A549 (cell line): ENCODE results near the gene ALDH1L1. TPM values are rescaled to one million over a fixed set of nuclear protein-coding genes. Genes with fewer than 3 reads are reported as not detected.

Experiments
- ATAC-seq, 2 experiments: fragments of 200-7000 bp in 1 of 2; fragments of >200 bp in 1 of 2; cut with Nextera tagmentation in 1 of 2; cut with Tn5 transposase in 1 of 2; 3 replicates each; pipeline versions ENCODE4 v1.8.0 to v1.9.1; 2018 to 2020; ENCODE audit warnings: mild to moderate bottlenecking in 1 of 2, moderate library complexity in 1 of 2
- CTCF ChIA-PET: fragments of 300-600 bp; sonication (Branson Sonifier 250); formaldehyde crosslinking; extraction: SDS; loops from one replicate; lab custom pipeline; 2021; ENCODE audit warnings: antibody characterized with exemption, inconsistent platforms; lab: Yijun Ruan, JAX
- POLR2A ChIA-PET: fragments of 350-600 bp; formaldehyde crosslinking; extraction: SDS; loops from one replicate; lab custom pipeline; 2021; ENCODE audit warnings: antibody characterized with exemption, inconsistent platforms; lab: Yijun Ruan, JAX
- DNase-seq, 2 experiments: peaks; one replicate each; pipeline versions ENCODE4 v3.0.0 to v3.0.0-alpha.2; 2011 to 2016; ENCODE audit warnings: low read depth in 1 of 2, low spot score in 1 of 2
- FAIRE-seq: peaks from 2 replicates; lab custom pipeline; 2011; peaks lifted over from hg19 to GRCh38; lab: Jason Lieb, UNC
- H3K27ac ChIP-seq, 2 experiments: fragments of >200 bp; sonication (Bioruptor Twin); formaldehyde crosslinking; 3 replicates each; pipeline ENCODE4 v1.5.1; 2016 to 2017
- H3K4me1 ChIP-seq: fragments of >200 bp; sonication (Bioruptor Twin); formaldehyde crosslinking; 3 replicates; pipeline ENCODE4 v1.6.1; 2016
- H3K4me2 ChIP-seq: fragments of >200 bp; sonication (Bioruptor Twin); formaldehyde crosslinking; 3 replicates; pipeline ENCODE4 v1.6.1; 2016
- H3K4me3 ChIP-seq: fragments of >200 bp; sonication (Bioruptor Twin); formaldehyde crosslinking; 3 replicates; pipeline ENCODE4 v1.5.1; 2016
- H3K9me3 ChIP-seq: fragments of >200 bp; sonication (Bioruptor Twin); formaldehyde crosslinking; 3 replicates; pipeline ENCODE4 v1.6.1; 2016
- BCL3 ChIP-seq: fragments of >200 bp; sonication (Bioruptor Twin); formaldehyde crosslinking; IDR thresholded peaks from 3 replicates; pipeline ENCODE4 v1.6.1; 2016
- CBX2 ChIP-seq: fragments of 200-600 bp; sonication (generic); IDR thresholded peaks from 2 replicates; pipeline ENCODE4 v1.6.1; 2016; ENCODE audit warnings: low read depth, mild to moderate bottlenecking, borderline replicate concordance
- CBX8 ChIP-seq: fragments of 200-600 bp; sonication (generic); IDR thresholded peaks from 2 replicates; pipeline ENCODE4 v1.6.1; 2016
- EHF ChIP-seq: fragments of 250-450 bp; sonication (Bioruptor Pico); IDR thresholded peaks from 2 replicates; pipeline ENCODE4 v1.5.0; 2020; ENCODE audit warnings: mild to moderate bottlenecking
- EP300 ChIP-seq, 2 experiments: fragments of >200 bp; sonication (Bioruptor Twin); formaldehyde crosslinking; IDR thresholded peaks; 2 replicates in 1 of 2; 3 replicates in 1 of 2; pipeline ENCODE4 v1.6.1; 2016 to 2017
- FOSB ChIP-seq: fragments of 250-450 bp; sonication (Bioruptor Pico); IDR thresholded peaks from 2 replicates; pipeline ENCODE4 v1.5.0; 2020; ENCODE audit warnings: mild to moderate bottlenecking, moderate library complexity
- HOXA7 ChIP-seq: fragments of 250-450 bp; sonication (Bioruptor Pico); IDR thresholded peaks from 2 replicates; pipeline ENCODE4 v1.5.0; 2020; ENCODE audit warnings: mild to moderate bottlenecking, moderate library complexity
- HOXB5 ChIP-seq: fragments of 250-450 bp; sonication (Bioruptor Pico); IDR thresholded peaks from 2 replicates; pipeline ENCODE4 v1.5.0; 2020; ENCODE audit warnings: mild to moderate bottlenecking, moderate library complexity
- KDM5A ChIP-seq: fragments of 200-600 bp; sonication (generic); IDR thresholded peaks from 2 replicates; pipeline ENCODE4 v1.6.1; 2016; ENCODE audit warnings: antibody characterized with exemption, mild to moderate bottlenecking
- MYC ChIP-seq: IDR thresholded peaks from 2 replicates; pipeline ENCODE4 v1.6.1; 2012; ENCODE audit warnings: mild to moderate bottlenecking, inconsistent platforms, low read length, improper control_type of control experiment, borderline replicate concordance
- NPAS2 ChIP-seq: fragments of 250-450 bp; sonication (Bioruptor Pico); IDR thresholded peaks from 2 replicates; pipeline ENCODE4 v1.8.0; 2022; ENCODE audit warnings: mild to moderate bottlenecking, moderate library complexity, borderline replicate concordance
- PBX3 ChIP-seq: IDR thresholded peaks from 2 replicates; pipeline ENCODE4 v1.6.1; 2012
- RARB ChIP-seq: fragments of 250-450 bp; sonication (Bioruptor Pico); IDR thresholded peaks from 2 replicates; pipeline ENCODE4 v1.8.0; 2021; ENCODE audit warnings: mild to moderate bottlenecking, moderate library complexity
- RFX5 ChIP-seq: fragments of 450-650 bp; IDR thresholded peaks from 2 replicates; pipeline ENCODE4 v1.7.1; 2014; ENCODE audit warnings: antibody characterized with exemption, mild to moderate bottlenecking, moderate library complexity
- SREBF2 ChIP-seq: fragments of 450-650 bp; IDR thresholded peaks from 2 replicates; pipeline ENCODE4 v1.6.1; 2014; ENCODE audit warnings: mild to moderate bottlenecking, moderate library complexity
- USF2 ChIP-seq: fragments of 450-650 bp; IDR thresholded peaks from 2 replicates; pipeline ENCODE4 v1.6.1; 2014; ENCODE audit warnings: antibody characterized with exemption
- ZC3H11A ChIP-seq: fragments of 450-650 bp; IDR thresholded peaks from 2 replicates; pipeline ENCODE4 v1.6.1; 2014; ENCODE audit warnings: antibody characterized with exemption, mild to moderate bottlenecking
- ZFP36 ChIP-seq: fragments of 450-650 bp; IDR thresholded peaks from 2 replicates; pipeline ENCODE4 v1.6.1; 2014; ENCODE audit warnings: borderline replicate concordance; ENCODE audit not compliant: partially characterized antibody
- ZNF302 ChIP-seq: fragments of 250-450 bp; sonication (Bioruptor Pico); IDR thresholded peaks from 2 replicates; pipeline ENCODE4 v1.9.0; 2021; ENCODE audit warnings: inconsistent platforms, mild to moderate bottlenecking, moderate library complexity
- ZSCAN20 ChIP-seq: fragments of 250-450 bp; sonication (Bioruptor Pico); IDR thresholded peaks from 2 replicates; pipeline ENCODE4 v1.8.0; 2022; ENCODE audit warnings: mild to moderate bottlenecking, moderate library complexity
- WGBS: methylation state at CpG from one replicate; pipeline ENCODE4 v1.1.6; 2017; ENCODE audit errors: missing lambda C conversion rate; 5-methylcytosine and 5-hydroxymethylcytosine counted together
- polyA plus RNA-seq, 4 experiments: library from polyadenylated mRNA; depleted of rRNA in 3 of 4; stranded (reverse); fragments of >200 nt; fragmentation: RNase III in 1 of 4; extraction: RNeasy Plus Mini Kit Qiagen cat#74134 plus additional on column Dnase treatment in 1 of 4; gene quantifications; 2 replicates in 3 of 4; 3 replicates in 1 of 4; pipeline ENCODE4 v1.2.3, GENCODE V29; 2011 to 2017

The ALDH1L1 gene
- polyA plus RNA-seq, 2 of the 4 experiments (the other 2 are of a cell fraction): 0.14 to 0.18 TPM

GRCh38 chr3:126064627-126065258, 115.6 kb downstream of the ALDH1L1 start:
- no peak for FAIRE-seq
- H3K4me3 ChIP-seq: no peak overlapping the region
- H3K4me2 ChIP-seq: no peak overlapping the region
- H3K9me3 ChIP-seq: no peaks in the 10 kb centered on the region
- ATAC-seq: no peak
- ChIA-PET CTCF (interaction anchor here (0.7 kb wide), 1 partner anchor 16 kb away, joined by 3 read pairs; no protein-coding TSS in a partner anchor), POLR2A (no interaction called here)
- no peaks in the 10 kb centered on the region for H3K4me1 ChIP-seq
- no peak for TF ChIP-seq MYC
- no peak for TF ChIP-seq RARB (CRISPR knock-in tag)
- no peak for TF ChIP-seq CBX2
- no peak for TF ChIP-seq HOXB5 (CRISPR knock-in tag)
- TF ChIP-seq NPAS2: no peak
- no peak for TF ChIP-seq PBX3
- no peak for TF ChIP-seq ZC3H11A
- no peak for TF ChIP-seq RFX5
- TF ChIP-seq EP300 (IDR thresholded peaks at IDR 0.05): no peak
- TF ChIP-seq FOSB (CRISPR knock-in tag): no peak
- no peak for TF ChIP-seq ZFP36
- TF ChIP-seq CBX8: no peak
- no peak for TF ChIP-seq SREBF2
- TF ChIP-seq HOXA7 (CRISPR knock-in tag): no peak
- no peak for TF ChIP-seq BCL3
- DNase-seq: no peak
- WGBS: 65% methylated on average over 9 of the region's 10 CpGs
- H3K27ac ChIP-seq: no peak overlapping the region

- Histone ChIP-seq H3K9me3 (no peaks in the 10 kb centered on the region), H3K4me2 (no peak overlapping the region), H3K4me3 (no peak overlapping the region), H3K4me1 (no peaks in the 10 kb centered on the region)
- no peak for FAIRE-seq
- no peak for DNase-seq
- ChIA-PET POLR2A (no interaction called here), CTCF (no interaction called here)
- no peak for ATAC-seq
- 85% methylated on average over 4 of the region's 8 CpGs for WGBS
- no peak for TF ChIP-seq ZC3H11A
- TF ChIP-seq KDM5A: no peak
- no peak for TF ChIP-seq EHF (CRISPR knock-in tag)
- no peak for TF ChIP-seq ZSCAN20 (CRISPR knock-in tag)
- no peak for TF ChIP-seq USF2
- TF ChIP-seq, all 56 proteins: peak for 0
- no peak overlapping the region for H3K27ac ChIP-seq
These were observed 116.9 kb downstream of the ALDH1L1 start for GRCh38 chr3:126063358-126063965.

GRCh38 chr3:126061301-126062032, 118.9 kb downstream of the ALDH1L1 start:
- POLR2A ChIA-PET: no interaction called here
- Histone ChIP-seq H3K4me3 (no peak overlapping the region), H3K9me3 (no peaks in the 10 kb centered on the region), H3K4me1 (peaks cover 9% of the 10 kb centered on the region)
- ATAC-seq: no peak
- no peak for TF ChIP-seq ZNF302 (CRISPR knock-in tag)
- TF ChIP-seq, all 56 proteins: peak for 0
- 54% methylated on average over 7 of the region's 8 CpGs for WGBS
- no peak for FAIRE-seq
- Histone ChIP-seq H3K27ac (no peak overlapping the region), H3K4me2 (no peak overlapping the region)
- CTCF ChIA-PET: no interaction called here
- no peak for DNase-seq
